GM15510 (cell line): ENCODE data around the gene TULP4.

Experiments
- POLR2A ChIP-seq: IDR thresholded peaks from 3 replicates; pipeline ENCODE4 v1.6.1; 2011; ENCODE audit warnings: borderline replicate concordance; ENCODE audit not compliant: insufficient read length; ENCODE audit errors: extremely low read depth

The TULP4 gene

DNA sequence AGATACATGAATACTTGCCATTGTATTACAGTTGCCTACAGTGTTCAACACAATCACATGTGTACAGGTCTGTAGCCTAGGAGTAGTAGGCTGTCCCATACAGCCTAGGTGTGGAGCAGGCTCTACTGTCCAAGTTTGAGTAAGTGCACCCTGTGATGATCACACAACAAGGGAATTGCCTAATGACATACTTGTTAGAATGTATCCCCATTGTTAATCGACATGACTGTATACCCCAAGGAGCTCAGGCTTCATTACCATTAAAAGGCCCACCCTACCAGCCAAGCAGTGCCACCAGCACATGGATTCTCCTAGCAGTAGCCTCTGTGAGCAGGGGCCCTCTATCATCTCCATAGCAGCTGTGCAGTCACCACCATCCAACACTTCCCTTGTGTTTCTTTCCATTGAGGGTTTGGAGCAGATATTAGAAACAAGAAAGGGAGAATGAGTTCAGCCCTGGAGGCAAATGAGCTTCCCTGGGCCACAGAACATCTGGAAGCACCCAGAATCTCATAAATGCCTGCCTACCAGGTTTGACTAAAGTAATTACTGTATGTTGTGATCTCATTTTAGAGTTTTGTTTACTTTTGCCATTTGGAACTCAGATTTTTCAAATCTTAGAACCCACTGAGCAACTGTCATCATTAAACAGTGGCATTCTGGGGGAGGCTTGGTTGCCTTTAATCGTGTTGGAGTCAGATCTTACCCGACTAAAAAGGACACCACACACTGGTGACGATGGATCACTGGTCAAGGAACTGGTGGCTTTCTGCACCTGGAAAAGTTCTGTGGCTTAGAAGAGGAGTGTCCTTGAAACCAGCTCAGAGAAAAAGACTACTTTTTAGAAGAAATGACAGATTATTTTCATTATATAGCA lies 104.9 kb downstream of the TULP4 start:
- no peak for TF ChIP-seq POLR2A

DNA sequence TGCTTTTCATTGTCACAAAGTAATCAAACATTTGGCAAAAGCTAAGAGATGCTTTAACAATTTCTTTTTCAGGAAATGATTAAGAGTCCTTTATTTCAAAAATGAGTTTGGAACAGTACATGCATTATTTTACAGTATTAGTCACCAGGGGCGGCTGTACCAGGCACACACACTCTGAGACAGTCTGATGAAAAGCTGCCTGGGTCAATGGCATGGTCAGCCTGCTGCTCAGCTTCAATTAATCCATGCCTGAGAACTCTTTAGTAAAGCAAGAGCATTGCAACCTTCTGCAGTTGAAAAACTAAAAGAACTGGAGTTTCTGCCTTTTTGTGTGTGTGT lies 105.5 kb downstream of the TULP4 start:
- no peak for TF ChIP-seq POLR2A

DNA sequence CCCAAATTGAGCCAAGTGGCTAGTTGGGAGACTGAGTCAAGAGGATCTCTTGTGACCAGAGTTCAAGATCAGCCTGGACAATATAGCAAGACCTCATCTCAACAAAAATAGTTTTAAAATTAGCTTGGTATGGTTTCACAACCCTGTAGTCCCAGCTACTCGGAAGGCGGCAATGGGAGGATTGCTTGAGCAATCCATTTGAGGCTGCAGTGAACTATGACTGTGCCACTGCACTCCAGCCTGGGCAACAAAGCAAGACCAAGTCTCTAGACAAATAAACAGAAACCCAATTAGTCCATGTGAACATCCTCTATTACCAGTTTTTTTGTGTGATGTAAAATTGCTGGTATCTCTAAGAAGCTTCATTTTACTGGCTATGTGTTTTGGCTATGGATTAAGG lies 106.2 kb downstream of the TULP4 start:
- no peak for TF ChIP-seq POLR2A

DNA sequence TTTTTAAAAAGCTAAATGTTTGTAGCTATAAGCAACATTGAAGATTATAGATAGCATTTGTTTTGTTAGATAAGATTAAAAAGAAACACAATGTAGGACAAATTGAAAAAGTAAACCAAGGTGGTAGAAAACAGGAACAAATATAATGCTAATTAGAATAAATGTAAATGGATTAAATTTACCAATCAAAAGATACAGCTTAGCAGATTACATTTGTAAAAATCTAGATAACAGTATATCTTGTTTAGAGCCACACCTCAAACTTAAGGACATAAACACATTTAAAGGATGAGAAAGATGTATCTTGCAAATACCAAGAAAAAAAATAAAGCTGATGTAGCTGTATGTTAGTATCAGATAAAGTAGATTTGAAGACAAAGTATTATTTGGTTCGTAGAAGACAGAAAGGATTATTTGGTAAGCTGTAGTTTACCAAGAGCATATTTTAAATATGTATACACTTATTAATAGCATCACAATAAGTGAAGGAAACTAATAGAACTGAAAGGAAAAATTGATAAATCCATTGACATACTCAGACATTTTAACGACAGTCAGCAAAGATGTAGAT lies 107.2 kb downstream of the TULP4 start:
- no peak for TF ChIP-seq POLR2A

DNA sequence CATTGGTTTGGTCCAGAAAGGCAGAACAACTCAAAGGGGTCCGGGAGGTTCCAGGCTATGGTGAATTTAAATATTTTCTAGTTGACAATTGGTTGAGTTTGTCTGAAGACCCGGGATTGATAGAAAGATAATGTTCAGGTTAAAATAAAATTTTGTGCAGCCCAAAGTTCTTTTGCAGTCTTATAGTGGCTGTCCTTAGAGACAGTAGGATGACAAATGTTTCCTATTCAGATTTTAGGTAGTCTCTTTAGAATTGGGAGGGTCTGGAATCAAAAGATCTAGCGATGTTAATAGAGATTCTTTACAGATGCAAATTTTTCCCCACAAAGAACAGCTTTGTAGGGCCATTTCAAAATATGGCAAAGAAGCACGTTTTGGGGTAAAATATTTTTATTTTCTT lies 109.1 kb downstream of the TULP4 start:
- no peak for TF ChIP-seq POLR2A

DNA sequence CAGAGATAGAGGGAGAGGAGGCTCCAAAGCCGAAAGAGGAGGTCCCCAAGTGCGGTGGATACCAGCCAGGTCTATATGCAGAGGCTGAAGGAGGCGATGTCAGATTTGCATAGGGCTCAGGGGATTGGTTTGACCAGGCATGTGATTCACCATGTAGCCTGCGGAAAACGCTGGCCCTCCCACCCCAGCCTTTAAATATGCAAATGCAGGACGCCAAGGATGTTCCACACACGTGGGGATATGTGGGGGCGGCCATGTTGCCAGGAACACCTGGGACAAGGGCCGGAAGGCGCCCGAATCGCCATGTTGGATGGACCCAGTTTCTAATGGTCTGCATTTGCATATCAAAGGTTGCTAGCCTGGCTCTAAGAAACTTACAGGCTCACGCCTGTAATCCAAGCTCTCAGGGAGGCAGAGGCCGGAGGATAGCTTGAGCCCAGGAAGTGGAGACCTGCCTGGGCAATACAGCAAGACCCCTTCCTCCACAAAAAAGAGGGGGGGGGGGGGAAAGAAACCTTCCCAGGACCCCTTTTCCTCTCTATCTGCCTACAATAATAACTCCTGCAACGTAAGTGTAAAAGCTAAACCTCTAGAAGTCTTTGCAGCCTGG lies 110.5 kb downstream of the TULP4 start:
- TF ChIP-seq POLR2A, result no peak

DNA sequence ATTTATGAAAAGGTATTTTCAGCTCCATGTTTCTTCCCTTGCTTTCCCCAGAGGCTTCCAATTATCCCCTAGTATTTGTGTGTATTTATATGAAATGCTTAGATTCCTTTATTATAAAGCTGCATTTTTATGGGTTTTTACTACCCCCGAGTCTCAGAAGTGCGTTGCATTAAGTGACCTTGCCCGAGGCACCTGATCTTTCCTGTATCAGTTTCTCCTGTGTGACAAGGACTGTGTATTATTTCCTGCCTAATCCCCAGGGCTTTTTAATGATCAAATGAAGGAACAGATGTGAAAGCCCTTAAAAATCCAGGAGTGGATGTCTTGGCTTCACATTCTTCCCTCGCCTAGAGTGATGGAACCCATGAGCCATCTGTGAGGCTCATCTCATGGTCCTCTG lies 118.8 kb downstream of the TULP4 start:
- no peak for TF ChIP-seq POLR2A

DNA sequence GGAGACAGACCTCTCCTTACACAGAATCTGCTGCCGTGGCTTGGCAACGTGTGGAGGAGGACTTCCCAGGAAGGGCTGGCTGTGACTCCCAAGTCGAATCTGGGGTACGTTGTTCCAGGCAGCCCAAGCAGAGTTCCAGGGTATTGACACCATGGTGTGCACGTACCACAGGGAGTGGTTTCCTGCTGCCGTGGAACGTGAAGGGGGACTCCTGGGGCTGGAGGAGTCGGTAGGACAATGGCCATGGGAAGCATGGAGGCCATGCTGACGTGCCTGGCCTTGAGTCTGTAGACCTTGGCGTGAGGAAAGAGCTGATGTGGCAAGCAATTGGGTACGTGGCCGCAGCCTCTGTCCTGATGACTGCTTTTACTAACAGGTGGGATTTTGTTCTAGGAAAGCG lies 119.3 kb downstream of the TULP4 start:
- no peak for TF ChIP-seq POLR2A

DNA sequence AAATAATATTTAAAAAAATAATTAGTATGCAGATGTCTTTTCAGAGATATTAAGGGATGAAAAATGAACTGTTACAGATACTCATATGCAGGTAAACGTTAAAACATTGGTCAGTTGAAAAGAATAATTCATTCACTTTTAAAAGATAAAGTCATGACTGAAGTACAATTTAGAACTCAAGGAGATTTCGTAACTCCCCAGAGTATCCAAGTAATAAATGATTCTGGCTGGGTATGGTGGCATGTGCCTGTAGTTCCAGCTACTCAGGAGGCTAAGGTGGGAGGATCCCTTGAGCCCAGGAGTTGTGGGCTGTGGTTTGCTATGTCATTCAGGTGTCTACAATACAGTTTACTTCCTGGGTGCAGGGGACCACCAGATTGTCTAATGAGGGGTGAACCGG lies 125.3 kb downstream of the TULP4 start:
- no peak for TF ChIP-seq POLR2A

DNA sequence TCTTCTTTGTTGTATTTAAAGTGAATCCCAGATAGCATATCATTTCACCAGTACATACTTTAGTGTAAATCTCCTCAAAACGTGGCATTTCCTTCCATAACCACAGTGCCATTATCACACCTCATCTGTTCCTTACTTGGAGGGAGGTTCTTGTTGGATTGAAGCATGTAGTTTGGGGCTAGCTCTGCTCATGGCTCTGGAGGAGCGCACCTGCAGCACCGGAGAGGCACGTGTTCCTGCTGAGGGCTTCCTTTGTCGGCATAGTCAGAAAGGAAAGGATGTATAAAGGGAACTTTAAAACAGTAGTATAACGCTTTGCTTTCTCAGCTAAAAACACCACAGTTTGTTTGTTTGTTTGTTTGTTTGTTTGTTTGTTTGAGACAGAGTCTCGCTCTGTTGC lies 126.0 kb downstream of the TULP4 start:
- TF ChIP-seq POLR2A, result no peak

DNA sequence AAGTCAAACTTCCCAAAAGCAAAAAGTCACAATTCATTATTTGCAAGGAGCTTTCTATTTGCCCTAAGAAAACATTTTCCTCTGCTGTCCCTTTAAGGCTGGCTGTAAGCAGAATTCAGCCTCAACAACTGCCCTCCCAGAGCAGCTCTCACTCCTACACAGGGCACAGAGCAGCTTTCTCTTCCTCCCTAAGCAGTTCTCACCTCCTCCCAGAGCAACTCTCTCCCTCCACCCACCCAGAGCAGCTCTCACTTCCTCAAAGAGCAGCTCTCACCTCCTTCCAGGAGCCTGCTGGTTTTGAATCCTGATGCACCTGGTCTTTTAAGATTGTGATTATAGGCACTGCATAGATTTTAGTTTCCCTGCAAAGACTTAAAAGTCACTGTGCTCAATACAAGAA lies 127.0 kb downstream of the TULP4 start:
- no peak for TF ChIP-seq POLR2A

DNA sequence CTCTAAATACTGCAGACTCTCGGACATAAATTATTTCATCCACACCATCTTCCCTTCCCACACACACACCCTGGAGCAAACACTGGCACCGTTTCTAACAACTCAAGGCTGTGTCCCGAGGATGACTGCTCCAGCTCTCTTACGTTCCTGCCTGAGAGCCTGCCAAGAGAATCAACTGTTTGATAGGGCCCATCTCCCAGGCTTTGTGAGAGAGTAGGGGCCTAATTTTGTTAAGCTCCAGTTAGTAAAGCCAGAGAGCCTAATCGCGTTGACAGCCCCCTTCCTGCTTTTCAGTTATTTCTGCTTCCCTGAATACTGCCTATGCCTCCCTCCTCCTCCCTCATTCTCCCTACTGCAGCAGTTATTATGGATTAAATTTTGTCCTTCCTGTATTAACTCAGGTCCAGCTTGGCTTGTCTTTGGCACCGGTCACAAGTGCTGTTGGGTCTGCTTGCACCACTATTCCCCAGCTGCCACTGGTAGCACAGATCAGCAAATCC lies 129.5 kb downstream of the TULP4 start:
- no peak for TF ChIP-seq POLR2A

DNA sequence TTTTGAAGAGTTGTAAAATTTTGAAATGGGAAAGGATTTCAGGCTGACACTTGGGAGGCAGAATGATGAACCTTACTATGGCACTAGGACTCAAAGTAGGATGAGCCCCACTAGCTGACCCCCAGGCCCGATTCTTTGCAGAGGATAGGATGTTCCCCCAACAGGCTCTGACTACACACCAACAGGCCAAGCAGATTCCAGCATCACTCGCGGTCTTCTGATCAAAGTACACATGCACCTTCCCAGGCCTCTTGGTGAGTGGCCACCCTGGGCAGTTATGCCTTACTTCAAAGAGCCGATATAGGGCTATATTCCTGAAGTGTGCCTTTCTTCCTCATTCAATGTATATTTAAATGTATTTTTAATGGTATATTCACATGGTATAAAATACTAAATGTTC lies 130.0 kb downstream of the TULP4 start:
- TF ChIP-seq POLR2A, result no peak

DNA sequence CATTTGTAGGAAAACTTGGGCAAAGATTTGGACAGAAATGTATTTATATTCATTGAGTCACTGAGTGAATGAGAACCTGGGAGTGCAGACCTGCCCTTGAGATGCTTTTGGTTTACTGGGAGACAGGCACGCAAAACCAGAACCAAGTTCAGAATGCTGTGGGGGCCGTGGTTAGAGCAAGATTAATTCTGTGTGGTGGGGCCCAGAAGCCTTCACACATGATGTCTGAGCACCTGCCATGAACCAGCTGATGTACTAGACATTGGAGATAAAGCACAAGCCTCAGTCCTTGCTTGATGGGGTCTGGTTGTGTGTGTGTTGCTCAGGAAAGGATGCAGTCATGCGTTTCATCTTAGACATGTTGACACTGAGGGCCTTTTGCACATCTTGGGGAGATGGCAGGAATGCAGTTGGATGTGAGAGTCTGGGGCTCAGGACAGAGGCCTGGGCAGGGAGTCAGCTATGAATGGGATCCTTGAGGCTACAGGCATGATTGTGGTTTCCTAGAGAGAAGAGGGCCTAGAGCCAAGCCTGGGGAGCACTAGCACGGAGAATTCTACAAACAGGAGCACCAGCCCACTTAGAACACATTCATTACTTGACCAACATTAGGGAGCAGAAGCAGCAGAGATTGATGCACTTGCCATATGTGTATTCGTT lies 133.3 kb downstream of the TULP4 start:
- no peak for TF ChIP-seq POLR2A

DNA sequence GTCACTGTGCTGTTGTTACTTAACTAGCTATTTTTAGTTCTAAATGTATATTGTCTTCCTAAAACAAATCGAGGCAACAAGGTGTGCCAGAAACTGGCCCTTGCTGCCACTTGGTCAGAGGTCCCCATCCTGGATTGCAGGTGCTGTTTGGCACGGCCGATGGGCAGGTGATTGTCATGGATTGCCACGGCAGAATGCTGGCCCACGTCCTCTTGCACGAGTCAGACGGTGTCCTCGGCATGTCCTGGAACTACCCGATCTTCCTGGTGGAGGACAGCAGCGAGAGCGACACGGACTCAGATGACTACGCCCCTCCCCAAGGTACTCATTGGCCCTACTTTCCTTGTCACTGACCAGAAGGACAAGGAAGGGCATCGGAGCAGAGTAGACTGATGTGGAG lies 136.6 kb downstream of the TULP4 start:
- no peak for TF ChIP-seq POLR2A
